Measurements from ENCODE around the gene C12orf76. TPM values are rescaled to one million over a fixed set of nuclear protein-coding genes. Genes with fewer than 3 reads are reported as not detected.
A peak's percentile ranks its signal among the peaks of the same experiment; 100 is the strongest.

Gene C12orf76
- total and polyA plus RNA-seq, 2 of the 13 experiments (the other 11 are each of a cell fraction or from before 2014, with no cell fraction given) = 15.8 to 38.4 TPM

DNA sequence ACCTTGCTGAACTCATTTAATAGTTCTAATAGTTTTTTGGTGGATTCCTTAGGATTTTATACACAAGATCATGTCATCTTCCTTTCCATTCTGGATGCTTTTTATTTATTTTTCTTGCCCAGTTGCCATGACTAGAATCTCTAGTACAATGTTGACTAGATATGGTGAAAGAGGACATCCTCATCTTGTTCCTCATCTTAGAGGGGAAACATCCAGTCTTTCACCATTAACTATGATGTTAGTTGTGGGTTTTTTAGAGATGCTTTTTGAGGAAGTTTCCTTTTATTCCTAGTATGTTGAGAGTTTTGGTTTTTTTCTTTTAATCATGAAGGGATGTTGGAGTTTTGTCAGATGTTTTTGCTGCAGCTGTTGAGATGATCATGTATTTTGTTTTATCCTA is 40.4 kb downstream of the C12orf76 start (continued):
- TF ChIP-seq, protein P1, sequence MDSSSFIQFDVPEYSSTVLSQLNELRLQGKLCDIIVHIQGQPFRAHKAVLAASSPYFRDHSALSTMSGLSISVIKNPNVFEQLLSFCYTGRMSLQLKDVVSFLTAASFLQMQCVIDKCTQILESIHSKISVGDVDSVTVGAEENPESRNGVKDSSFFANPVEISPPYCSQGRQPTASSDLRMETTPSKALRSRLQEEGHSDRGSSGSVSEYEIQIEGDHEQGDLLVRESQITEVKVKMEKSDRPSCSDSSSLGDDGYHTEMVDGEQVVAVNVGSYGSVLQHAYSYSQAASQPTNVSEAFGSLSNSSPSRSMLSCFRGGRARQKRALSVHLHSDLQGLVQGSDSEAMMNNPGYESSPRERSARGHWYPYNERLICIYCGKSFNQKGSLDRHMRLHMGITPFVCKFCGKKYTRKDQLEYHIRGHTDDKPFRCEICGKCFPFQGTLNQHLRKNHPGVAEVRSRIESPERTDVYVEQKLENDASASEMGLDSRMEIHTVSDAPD (CRISPR knock-in tag; IDR thresholded peaks at IDR 0.05) = no peak
- TF ChIP-seq HHEX (CRISPR knock-in tag; IDR thresholded peaks at IDR 0.05) = no peak
- TF ChIP-seq ZNF747 (CRISPR knock-in tag; IDR thresholded peaks at IDR 0.05; ENCODE audit: borderline replicate concordance) = no peak
- TF ChIP-seq ZNF75D (CRISPR knock-in tag; IDR thresholded peaks at IDR 0.05; ENCODE audit: borderline replicate concordance) = no peak
- TF ChIP-seq NCOR1 (IDR thresholded peaks at IDR 0.05; ENCODE audit: borderline replicate concordance, low read length) = no peak

DNA sequence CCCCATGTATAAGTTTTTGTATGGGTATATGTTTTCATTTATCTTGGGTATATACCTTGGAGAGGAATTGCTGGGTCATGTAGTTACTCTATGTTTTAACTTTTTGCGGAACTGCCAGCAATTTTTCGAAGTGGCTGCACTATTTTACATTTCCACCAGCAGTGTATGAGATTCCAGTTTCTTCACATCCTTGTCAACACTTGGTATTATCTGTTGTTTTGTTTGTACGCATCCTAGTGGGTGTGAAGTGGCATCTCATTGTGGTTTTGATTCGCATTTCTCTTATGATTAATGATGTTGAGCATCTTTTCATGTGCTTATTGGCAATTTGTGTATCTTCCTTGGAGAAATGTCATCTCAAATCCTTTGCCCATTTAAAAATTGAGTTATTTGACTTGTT is 42.2 kb downstream of the C12orf76 start:
- Histone ChIP-seq H3K27ac (ENCODE audit: extremely low read length, insufficient read depth, low read length) (no peak overlapping the region), H3K36me3 (replicated peaks in 1 of 2; ENCODE audit: control insufficient read depth in 1 of 2, insufficient read depth in 2 of 2, low read length in 2 of 2) (no peaks in the 10 kb centered on the region; a peak in 1 of 5 replicates), H3K4me1 (ENCODE audit: insufficient read depth, low read length) (peaks cover 38% of the 10 kb centered on the region), H3K9ac (ENCODE audit: insufficient read depth, low read depth, low read length) (no peak overlapping the region), H2AFZ (ENCODE audit: low read length) (no peak overlapping the region), H3K9me3 (ENCODE audit: low read length) (no peaks in the 10 kb centered on the region), H3K4me2 (ENCODE audit: low read depth, low read length) (no peak overlapping the region), H3K27me3 (ENCODE audit: control insufficient read depth in 1 of 2, insufficient read depth in 2 of 2, low read length in 2 of 2) (no peaks in the 10 kb centered on the region), H4K20me1 (ENCODE audit: insufficient read depth, low read length) (no peaks in the 10 kb centered on the region), H3K79me2 (ENCODE audit: insufficient read depth, low read length) (peaks cover 39% of the 10 kb centered on the region), H3K4me3 (replicated peaks in 1 of 3; ENCODE audit: insufficient read depth in 1 of 3, low read depth in 2 of 3, low read length in 3 of 3) (no peak overlapping the region)
- in situ Hi-C loops (cut with HindIII; ENCODE audit: extremely low pct_ligation_motif_present, low pct_unique_long_range_greater_than_20kb) (no loop called here), intact Hi-C loops (cut with micrococcal nuclease; ENCODE audit: unreplicated experiment) (no loop called here)
- FAIRE-seq (no peak), ATAC-seq (no peak), DNase-seq (ENCODE audit: low spot score) (no peak)
- POLR2A ChIA-PET = no interaction called here
- 97% methylated on average over 4 of the region's 4 CpGs for WGBS (ENCODE audit: low lambda C conversion rate)
- TF ChIP-seq ZSCAN12 (CRISPR knock-in tag; IDR thresholded peaks at IDR 0.05) (no peak), ZNF7 (CRISPR knock-in tag; IDR thresholded peaks at IDR 0.05) (peak; percentile 92)
- CTCF ChIA-PET (ENCODE audit: low intra/inter-chr PET ratio, low total read pairs) = interaction anchor here (0.6 kb wide), 1 partner anchor 101 kb away, joined by 3 read pairs; no protein-coding TSS in a partner anchor
- no TSS peak for BruUV-seq (replicated peaks)

All from HepG2 (cell line).